Vagina (tissue), 2 donors: ENCODE results near the gene RALGDS.

Experiments used
- POLR2A ChIP-seq, 2 donors: fragments of 450-650 bp; IDR thresholded peaks; one replicate each; pipeline ENCODE4 v1.6.1; 2017; ENCODE audit warnings: antibody characterized with exemption in 2 of 2, mild to moderate bottlenecking in 2 of 2, moderate library complexity in 2 of 2
- POLR2AphosphoS5 ChIP-seq, 2 donors: sonication (generic); formaldehyde crosslinking; IDR thresholded peaks; one replicate each; pipeline ENCODE4 v1.9.0; 2017; ENCODE audit warnings: antibody characterized with exemption in 2 of 2, mild to moderate bottlenecking in 2 of 2, low read depth in 1 of 2; ENCODE audit not compliant: insufficient read depth in 1 of 2
- TF ChIP-seq, protein P1 (sequence below), 3 experiments: fragments of 450-650 bp in 2 of 3; fragments of 200-600 bp in 1 of 3; sonication (generic) in 1 of 3; IDR thresholded peaks; one replicate each; pipeline ENCODE4 v1.5.1; 2017 to 2019; ENCODE audit warnings: antibody characterized with exemption in 3 of 3, mild to moderate bottlenecking in 2 of 3, moderate library complexity in 2 of 3

DNA sequence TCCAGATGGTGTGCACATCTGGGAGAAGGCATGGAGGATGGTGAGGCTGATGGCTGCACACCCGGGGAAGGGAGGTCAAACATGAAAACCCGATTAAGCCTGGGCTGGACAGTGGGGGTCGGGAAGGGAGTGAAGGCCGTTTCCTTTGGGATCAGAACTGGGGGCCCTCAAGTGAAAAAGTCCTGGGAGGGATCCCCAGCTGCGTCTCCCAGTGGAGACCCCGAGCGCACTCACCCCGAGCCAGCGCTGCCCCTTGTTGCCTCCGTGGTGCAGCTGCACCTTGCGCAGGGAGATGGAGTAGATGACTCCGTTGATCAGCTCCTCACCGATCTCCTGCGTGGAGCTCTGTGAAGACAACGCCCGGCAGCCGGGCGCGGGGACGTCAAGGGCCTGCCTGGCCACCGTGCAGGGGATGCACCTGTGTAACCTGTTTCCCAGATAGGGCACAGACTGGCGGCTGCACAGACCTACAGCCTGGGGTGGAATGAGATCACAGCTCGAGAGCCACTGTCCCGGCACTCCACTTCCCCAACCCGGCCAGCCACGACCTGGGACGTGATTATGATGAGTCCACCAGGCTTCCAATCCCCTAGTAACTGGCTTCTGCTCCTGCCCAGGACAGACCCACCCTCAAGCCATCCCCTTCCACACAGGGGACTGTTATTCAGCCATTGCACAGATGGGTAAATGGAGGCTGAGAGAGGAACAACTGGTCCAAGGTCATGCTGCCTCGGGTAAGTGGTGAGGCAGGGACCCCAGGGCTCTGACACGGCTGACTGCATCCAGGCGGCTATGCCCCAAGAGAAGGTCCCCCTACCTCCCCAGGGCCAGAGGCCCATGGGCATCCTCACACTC is 9.0 kb downstream of the RALGDS start:
- TF ChIP-seq, protein P1, sequence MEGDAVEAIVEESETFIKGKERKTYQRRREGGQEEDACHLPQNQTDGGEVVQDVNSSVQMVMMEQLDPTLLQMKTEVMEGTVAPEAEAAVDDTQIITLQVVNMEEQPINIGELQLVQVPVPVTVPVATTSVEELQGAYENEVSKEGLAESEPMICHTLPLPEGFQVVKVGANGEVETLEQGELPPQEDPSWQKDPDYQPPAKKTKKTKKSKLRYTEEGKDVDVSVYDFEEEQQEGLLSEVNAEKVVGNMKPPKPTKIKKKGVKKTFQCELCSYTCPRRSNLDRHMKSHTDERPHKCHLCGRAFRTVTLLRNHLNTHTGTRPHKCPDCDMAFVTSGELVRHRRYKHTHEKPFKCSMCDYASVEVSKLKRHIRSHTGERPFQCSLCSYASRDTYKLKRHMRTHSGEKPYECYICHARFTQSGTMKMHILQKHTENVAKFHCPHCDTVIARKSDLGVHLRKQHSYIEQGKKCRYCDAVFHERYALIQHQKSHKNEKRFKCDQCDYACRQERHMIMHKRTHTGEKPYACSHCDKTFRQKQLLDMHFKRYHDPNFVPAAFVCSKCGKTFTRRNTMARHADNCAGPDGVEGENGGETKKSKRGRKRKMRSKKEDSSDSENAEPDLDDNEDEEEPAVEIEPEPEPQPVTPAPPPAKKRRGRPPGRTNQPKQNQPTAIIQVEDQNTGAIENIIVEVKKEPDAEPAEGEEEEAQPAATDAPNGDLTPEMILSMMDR (IDR thresholded peaks at IDR 0.05): no peak
- TF ChIP-seq POLR2A (IDR thresholded peaks at IDR 0.05) (no peak), POLR2AphosphoS5 (IDR thresholded peaks at IDR 0.05; ENCODE audit: insufficient read depth in 1 of 2, low read depth in 1 of 2) (no peak)
